ENCODE measurements around the gene ABHD15.
A peak's percentile ranks its signal among the peaks of the same experiment; 100 is the strongest.

The ABHD15 gene

GRCh38 chr17:29596811-29597210 is 30.0 kb upstream of the ABHD15 start:
- TF ChIP-seq CEBPB (IDR thresholded peaks at IDR 0.05), result no peak
- TF ChIP-seq EP300 (IDR thresholded peaks at IDR 0.05; ENCODE audit: borderline replicate concordance), result no peak
- TF ChIP-seq TCF12 (IDR thresholded peaks at IDR 0.05; ENCODE audit: low read depth), result no peak

- no peak for TF ChIP-seq YY1 (IDR thresholded peaks at IDR 0.05; ENCODE audit: low read depth)
- TF ChIP-seq TEAD4 (IDR thresholded peaks at IDR 0.05), result no peak
- TF ChIP-seq REST (IDR thresholded peaks at IDR 0.05; ENCODE audit: low read depth), result no peak
- TF ChIP-seq TAF1 (IDR thresholded peaks at IDR 0.05; ENCODE audit: low read depth), result no peak
- no peak for TF ChIP-seq CEBPB (IDR thresholded peaks at IDR 0.05)
- TF ChIP-seq USF1 (IDR thresholded peaks at IDR 0.05), result no peak
- TF ChIP-seq TCF12 (IDR thresholded peaks at IDR 0.05; ENCODE audit: low read depth), result no peak
- TF ChIP-seq MAX (IDR thresholded peaks at IDR 0.05), result no peak
- no peak for TF ChIP-seq NFIC (IDR thresholded peaks at IDR 0.05)
- TF ChIP-seq CREB1 (IDR thresholded peaks at IDR 0.05; ENCODE audit: low read depth), result no peak
- TF ChIP-seq EP300 (IDR thresholded peaks at IDR 0.05; ENCODE audit: borderline replicate concordance), result no peak
- no peak for TF ChIP-seq EGR1 (IDR thresholded peaks at IDR 0.05)
- no peak for TF ChIP-seq RAD21 (IDR thresholded peaks at IDR 0.05; ENCODE audit: low read depth)
- TF ChIP-seq ZBTB7A (IDR thresholded peaks at IDR 0.05; ENCODE audit: low read depth), result no peak
- TF ChIP-seq FOXM1 (IDR thresholded peaks at IDR 0.05; ENCODE audit: borderline replicate concordance, low read depth), result no peak
Observed at GRCh38 chr17:29595943-29596774, 29.3 kb upstream of the ABHD15 start.

GRCh38 chr17:29595107-29595942 is 28.5 kb upstream of the ABHD15 start:
- TF ChIP-seq REST (IDR thresholded peaks at IDR 0.05; ENCODE audit: low read depth), result no peak

GRCh38 chr17:29594519-29595090 is 27.8 kb upstream of the ABHD15 start:
- no peak for TF ChIP-seq TAF1 (IDR thresholded peaks at IDR 0.05; ENCODE audit: low read depth)
- TF ChIP-seq TCF12 (IDR thresholded peaks at IDR 0.05; ENCODE audit: low read depth), result no peak
- no peak for TF ChIP-seq CEBPB (IDR thresholded peaks at IDR 0.05)
- no peak for TF ChIP-seq EGR1 (IDR thresholded peaks at IDR 0.05)
- TF ChIP-seq MAX (IDR thresholded peaks at IDR 0.05), result no peak

GRCh38 chr17:29593591-29594518 is 27.0 kb upstream of the ABHD15 start:
- no peak for TF ChIP-seq TEAD4 (IDR thresholded peaks at IDR 0.05)
- no peak for TF ChIP-seq EGR1 (IDR thresholded peaks at IDR 0.05)
- no peak for TF ChIP-seq CEBPB (IDR thresholded peaks at IDR 0.05)
- peak; percentile 92 for TF ChIP-seq ZBTB7A (IDR thresholded peaks at IDR 0.05; ENCODE audit: low read depth)
- TF ChIP-seq MAX (IDR thresholded peaks at IDR 0.05), result peak; percentile 43
- TF ChIP-seq NFIC (IDR thresholded peaks at IDR 0.05), result no peak
- no peak for TF ChIP-seq USF1 (IDR thresholded peaks at IDR 0.05)
- TF ChIP-seq CREB1 (IDR thresholded peaks at IDR 0.05; ENCODE audit: low read depth), result no peak
- no peak for TF ChIP-seq TCF12 (IDR thresholded peaks at IDR 0.05; ENCODE audit: low read depth)
- no peak for TF ChIP-seq YY1 (IDR thresholded peaks at IDR 0.05; ENCODE audit: low read depth)
- no peak for TF ChIP-seq FOXM1 (IDR thresholded peaks at IDR 0.05; ENCODE audit: borderline replicate concordance, low read depth)
- TF ChIP-seq EP300 (IDR thresholded peaks at IDR 0.05; ENCODE audit: borderline replicate concordance), result no peak
- no peak for TF ChIP-seq TAF1 (IDR thresholded peaks at IDR 0.05; ENCODE audit: low read depth)
- TF ChIP-seq RAD21 (IDR thresholded peaks at IDR 0.05; ENCODE audit: low read depth), result peak; percentile 44
- TF ChIP-seq REST (IDR thresholded peaks at IDR 0.05; ENCODE audit: low read depth), result peak; percentile 92
